ENCODE results near the gene MAP3K13.

- no peak for TF ChIP-seq POLR2A (IDR thresholded peaks at IDR 0.05; ENCODE audit: borderline replicate concordance, extremely low read depth, insufficient read depth, insufficient read length)
- TF ChIP-seq, protein P1, sequence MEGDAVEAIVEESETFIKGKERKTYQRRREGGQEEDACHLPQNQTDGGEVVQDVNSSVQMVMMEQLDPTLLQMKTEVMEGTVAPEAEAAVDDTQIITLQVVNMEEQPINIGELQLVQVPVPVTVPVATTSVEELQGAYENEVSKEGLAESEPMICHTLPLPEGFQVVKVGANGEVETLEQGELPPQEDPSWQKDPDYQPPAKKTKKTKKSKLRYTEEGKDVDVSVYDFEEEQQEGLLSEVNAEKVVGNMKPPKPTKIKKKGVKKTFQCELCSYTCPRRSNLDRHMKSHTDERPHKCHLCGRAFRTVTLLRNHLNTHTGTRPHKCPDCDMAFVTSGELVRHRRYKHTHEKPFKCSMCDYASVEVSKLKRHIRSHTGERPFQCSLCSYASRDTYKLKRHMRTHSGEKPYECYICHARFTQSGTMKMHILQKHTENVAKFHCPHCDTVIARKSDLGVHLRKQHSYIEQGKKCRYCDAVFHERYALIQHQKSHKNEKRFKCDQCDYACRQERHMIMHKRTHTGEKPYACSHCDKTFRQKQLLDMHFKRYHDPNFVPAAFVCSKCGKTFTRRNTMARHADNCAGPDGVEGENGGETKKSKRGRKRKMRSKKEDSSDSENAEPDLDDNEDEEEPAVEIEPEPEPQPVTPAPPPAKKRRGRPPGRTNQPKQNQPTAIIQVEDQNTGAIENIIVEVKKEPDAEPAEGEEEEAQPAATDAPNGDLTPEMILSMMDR (IDR thresholded peaks at IDR 0.05 in 2 of 3, conservative IDR thresholded peaks at IDR 0.05 in 1 of 3; ENCODE audit: borderline replicate concordance in 1 of 3, insufficient read depth in 1 of 3, low read depth in 2 of 3, low read length in 2 of 3) = no peak
- TF ChIP-seq POLR2AphosphoS5 (IDR thresholded peaks at IDR 0.05; ENCODE audit: low read depth, low read length) = no peak
- no peak for TF ChIP-seq MAX (IDR thresholded peaks at IDR 0.05)
- TF ChIP-seq EZH2 (IDR thresholded peaks at IDR 0.05) = no peak
- no peak for TF ChIP-seq ZBTB33 (IDR thresholded peaks at IDR 0.05; ENCODE audit: extremely low read depth, insufficient replicate concordance, low read length)
These were observed 158.6 kb downstream of the MAP3K13 start for GRCh38 chr3:185521349-185522138.

Measured in HCT116 (cell line).